ENCODE measurements around the gene CACNG4.

The CACNG4 gene

GRCh38 chr17:67044016-67044772 lies 79.7 kb downstream of the CACNG4 start, which contains the start of gene CACNG1:
CACNG1 (plus strand) TSS chr17:67044554; CDS start chr17:67044661, 107 bp downstream.
- no peak for DNase-seq

GRCh38 chr17:67044940-67045339 lies 80.4 kb downstream of the CACNG4 start:
- DNase-seq: no peak

- DNase-seq: no peak
These were observed 81.9 kb downstream of the CACNG4 start for GRCh38 chr17:67046398-67046797.

GRCh38 chr17:67047382-67047781 lies 82.9 kb downstream of the CACNG4 start:
- DNase-seq: no peak

- DNase-seq: no peak
These were observed 84.7 kb downstream of the CACNG4 start for GRCh38 chr17:67049025-67049739.

- no peak for DNase-seq
These were observed 85.6 kb downstream of the CACNG4 start for GRCh38 chr17:67050066-67050465.

GRCh38 chr17:67050471-67051154 lies 86.1 kb downstream of the CACNG4 start:
- DNase-seq: no peak

GRCh38 chr17:67051155-67051538 lies 86.6 kb downstream of the CACNG4 start:
- DNase-seq: no peak

GRCh38 chr17:67051837-67052236 lies 87.3 kb downstream of the CACNG4 start:
- DNase-seq: no peak

GRCh38 chr17:67052720-67053437 lies 88.4 kb downstream of the CACNG4 start:
- no peak for DNase-seq

- DNase-seq: no peak
These were observed 89.0 kb downstream of the CACNG4 start for GRCh38 chr17:67053438-67054000.

- DNase-seq: no peak
These were observed 89.6 kb downstream of the CACNG4 start for GRCh38 chr17:67054011-67054591.

GRCh38 chr17:67054608-67055007 lies 90.1 kb downstream of the CACNG4 start:
- no peak for DNase-seq

GRCh38 chr17:67055041-67055443 lies 90.5 kb downstream of the CACNG4 start:
- no peak for DNase-seq

GRCh38 chr17:67055811-67056745 lies 91.6 kb downstream of the CACNG4 start:
- DNase-seq: no peak

GRCh38 chr17:67056746-67057490 lies 92.4 kb downstream of the CACNG4 start:
- DNase-seq: no peak

- DNase-seq: no peak
These were observed 93.5 kb downstream of the CACNG4 start for GRCh38 chr17:67058036-67058435.

GRCh38 chr17:67059372-67059771 lies 94.9 kb downstream of the CACNG4 start:
- no peak for DNase-seq

GRCh38 chr17:67063141-67063540 lies 98.6 kb downstream of the CACNG4 start:
- DNase-seq: no peak

- no peak for DNase-seq
These were observed 102.2 kb downstream of the CACNG4 start for GRCh38 chr17:67066717-67067116.
